GM11168 (cell line): Measurements from ENCODE around the gene AAGAB.

Experiments used
- in situ Hi-C: fragments of 300-500 bp; cut with MboI; formaldehyde crosslinking; loops from one replicate; pipeline ENCODE4 v1.12.0; 2022; ENCODE audit warnings: low sequenced_read_pairs; ENCODE audit not compliant: unreplicated experiment

The AAGAB gene

GRCh38 chr15:67212684-67213367, 41.6 kb downstream of the AAGAB start:
- in situ Hi-C loops: no loop called here

GRCh38 chr15:67210555-67211168, 43.8 kb downstream of the AAGAB start:
- in situ Hi-C loops: no loop called here

DNA sequence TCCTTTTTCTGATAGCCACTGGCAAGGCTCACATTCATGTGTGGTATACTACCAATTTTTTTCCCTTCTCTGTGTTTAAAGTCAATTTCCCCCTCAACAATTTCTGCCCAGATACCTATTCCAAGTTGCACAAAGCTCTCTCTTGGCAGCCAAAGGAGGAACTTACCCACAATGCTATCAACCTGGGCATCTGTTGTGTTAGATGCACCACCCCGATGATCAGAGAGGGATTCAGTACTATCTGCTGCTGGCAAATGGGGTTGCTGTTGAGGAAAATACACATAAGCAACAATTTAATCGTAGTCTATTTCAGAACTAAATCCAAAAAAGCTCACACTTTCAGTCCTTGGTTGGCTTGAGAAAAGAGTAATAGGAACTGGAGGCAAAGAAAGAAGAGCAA, 46.1 kb downstream of the AAGAB start:
- in situ Hi-C loops: no loop called here

GRCh38 chr15:67207555-67208207, 46.8 kb downstream of the AAGAB start:
- in situ Hi-C loops: no loop called here

- in situ Hi-C loops: no loop called here
These were observed 51.5 kb downstream of the AAGAB start for GRCh38 chr15:67202991-67203390.

GRCh38 chr15:67202091-67202490, 52.4 kb downstream of the AAGAB start:
- in situ Hi-C loops: no loop called here

DNA sequence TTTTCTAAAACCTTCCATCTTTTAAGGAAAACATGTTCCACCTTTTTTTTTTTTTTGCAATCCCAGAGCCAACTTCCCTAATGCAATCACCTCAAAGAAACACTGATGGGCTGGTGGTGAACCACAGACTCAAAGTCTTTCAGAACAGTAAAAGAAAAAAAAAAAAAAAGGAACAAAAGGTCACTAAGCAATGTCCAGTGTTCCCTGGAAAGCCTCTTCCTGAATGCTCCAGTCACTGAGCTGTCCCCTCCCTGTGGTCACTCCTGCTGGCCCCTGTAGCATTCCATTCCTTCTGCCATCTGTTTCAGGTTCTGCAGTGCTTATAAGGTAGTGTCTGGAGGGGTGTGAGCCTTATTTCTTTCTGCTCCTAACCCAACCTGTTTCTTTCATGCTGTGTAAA, 53.3 kb downstream of the AAGAB start:
- in situ Hi-C loops: no loop called here

- in situ Hi-C loops: no loop called here
These were observed 54.3 kb downstream of the AAGAB start for GRCh38 chr15:67199881-67200763.

DNA sequence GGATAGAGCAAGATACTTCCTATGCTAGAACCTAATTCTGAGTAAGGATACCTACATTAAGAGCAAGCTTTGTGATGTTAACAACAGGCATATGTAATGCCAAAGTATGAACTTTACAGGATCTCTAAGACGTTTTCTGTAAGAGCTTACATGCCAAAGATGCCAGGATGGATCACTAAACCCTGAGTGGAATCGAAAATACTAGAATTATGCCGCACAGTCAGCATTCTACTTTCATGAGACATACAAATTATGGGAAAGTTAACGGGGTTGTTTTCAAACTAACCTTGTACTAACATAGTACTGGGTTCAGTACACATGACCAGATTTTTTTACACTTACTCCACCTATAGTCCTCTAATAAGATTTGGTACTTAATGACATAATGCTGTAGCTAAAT, 55.1 kb downstream of the AAGAB start:
- in situ Hi-C loops: no loop called here

DNA sequence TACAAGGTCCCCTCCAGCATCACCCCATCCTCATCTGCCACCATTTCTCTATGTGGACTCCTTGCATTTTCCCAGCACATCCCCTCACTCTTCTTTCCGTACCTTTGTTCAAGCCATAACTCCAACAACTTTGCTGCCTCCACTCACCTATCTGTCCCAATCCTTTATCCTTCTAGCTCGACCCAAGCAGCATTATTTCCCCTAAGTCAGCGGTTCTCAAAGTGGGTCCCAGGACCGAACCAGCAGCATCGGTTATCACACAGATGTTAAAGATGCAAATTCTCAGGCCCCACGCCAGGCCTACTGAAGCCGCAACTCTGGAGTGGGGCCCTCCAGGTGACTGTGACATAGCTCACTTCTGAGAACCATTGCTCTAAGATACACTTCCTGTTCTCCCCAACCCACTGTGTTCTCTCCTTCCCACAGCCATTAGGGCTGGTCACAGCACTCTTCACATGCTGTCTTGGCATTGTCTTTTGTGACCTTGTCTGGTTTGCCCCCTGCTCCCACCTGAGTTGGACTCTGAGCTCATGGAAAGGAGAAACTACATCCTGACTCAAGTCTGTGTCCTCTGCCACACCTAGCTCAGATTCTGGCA, 56.2 kb downstream of the AAGAB start:
- in situ Hi-C loops: no loop called here

DNA sequence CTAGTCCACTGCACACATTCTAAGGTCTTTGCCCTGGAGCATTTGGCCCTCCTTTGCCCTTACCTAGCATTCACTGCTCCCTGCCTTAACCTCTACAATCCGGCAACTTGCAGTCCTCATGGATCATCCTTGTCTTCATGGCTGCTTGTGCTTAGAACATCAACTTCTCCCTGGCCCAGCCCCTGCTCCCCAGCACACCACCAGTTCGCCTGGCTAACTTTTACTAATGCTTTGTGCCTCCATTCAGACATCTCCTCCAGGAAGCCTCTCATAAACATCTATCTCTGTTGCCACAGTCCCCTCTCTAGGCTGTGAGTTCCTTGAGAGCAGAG, 57.1 kb downstream of the AAGAB start:
- in situ Hi-C loops: no loop called here

DNA sequence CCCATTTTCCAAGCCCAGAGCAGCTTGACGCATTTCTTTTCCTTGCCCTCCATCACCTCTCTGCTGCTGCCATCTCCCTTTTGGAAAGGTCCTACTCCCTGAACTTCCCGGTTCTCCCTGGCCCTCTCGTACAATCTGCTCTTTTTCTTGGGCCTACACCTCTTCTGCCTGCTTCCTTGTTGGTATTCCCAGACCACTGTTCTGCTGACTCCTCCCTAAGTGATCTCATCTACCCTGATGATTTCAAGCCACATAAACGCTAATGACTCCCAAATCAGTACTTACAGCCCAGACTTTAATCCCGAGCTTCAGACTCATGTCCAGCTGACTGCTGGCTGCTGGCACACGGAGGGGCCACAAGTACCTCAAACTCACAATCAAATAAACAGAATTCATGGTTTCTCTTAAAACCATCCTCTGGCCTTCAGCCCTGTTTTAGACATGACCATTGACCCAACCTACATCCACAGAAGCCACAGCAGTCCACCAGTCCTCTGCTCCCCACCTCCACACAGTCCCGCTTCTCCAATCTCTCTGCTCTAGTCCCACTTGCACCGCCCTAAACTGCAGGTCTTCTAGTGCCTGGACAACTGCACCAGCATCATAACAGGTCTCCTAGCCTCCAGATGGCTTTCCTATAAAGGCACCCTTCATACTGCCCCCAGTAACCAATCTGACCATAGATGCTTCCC, 57.6 kb downstream of the AAGAB start:
- in situ Hi-C loops: no loop called here

- in situ Hi-C loops: no loop called here
These were observed 58.2 kb downstream of the AAGAB start for GRCh38 chr15:67196222-67196621.

- in situ Hi-C loops: no loop called here
These were observed 59.2 kb downstream of the AAGAB start for GRCh38 chr15:67195305-67195704.

- in situ Hi-C loops: no loop called here
These were observed 60.0 kb downstream of the AAGAB start for GRCh38 chr15:67194171-67195114.

DNA sequence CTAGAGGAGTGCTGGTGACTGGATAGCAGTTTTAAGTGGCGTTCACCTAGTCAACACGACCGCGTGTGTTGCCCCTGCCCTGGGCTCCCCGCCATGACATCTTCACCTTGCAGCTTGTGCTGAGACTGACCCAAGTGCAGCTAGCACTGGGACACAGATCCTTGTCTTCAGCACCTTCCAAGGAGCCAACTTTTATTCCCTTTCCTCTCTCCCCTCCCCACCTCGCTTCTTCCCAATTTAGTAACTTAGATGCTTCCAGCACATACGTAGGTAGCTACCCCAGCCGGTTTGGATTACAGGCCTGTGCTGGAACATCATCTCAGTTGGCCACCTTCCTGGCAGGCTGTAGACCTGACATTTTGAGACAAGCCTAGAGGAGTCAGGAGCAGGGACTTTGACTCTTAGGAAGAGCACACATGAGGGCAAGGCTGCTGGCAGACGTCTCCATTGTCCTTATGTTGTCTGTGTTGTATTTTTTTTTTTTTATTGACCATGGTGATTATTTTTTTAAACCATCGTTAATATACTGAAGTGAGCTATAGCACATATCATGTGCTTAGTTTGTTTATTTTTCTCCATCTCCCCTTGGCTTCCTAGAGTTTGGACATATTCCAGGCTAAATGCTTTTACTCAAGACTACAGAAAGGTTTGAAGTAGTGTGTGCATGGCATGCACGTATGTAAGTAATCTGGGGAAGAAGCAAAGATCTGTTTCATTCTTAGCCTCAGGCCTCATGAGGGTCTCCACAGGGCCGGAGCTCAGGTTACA, 61.1 kb downstream of the AAGAB start:
- in situ Hi-C loops: no loop called here

GRCh38 chr15:67192185-67192820, 62.2 kb downstream of the AAGAB start:
- in situ Hi-C loops: no loop called here

DNA sequence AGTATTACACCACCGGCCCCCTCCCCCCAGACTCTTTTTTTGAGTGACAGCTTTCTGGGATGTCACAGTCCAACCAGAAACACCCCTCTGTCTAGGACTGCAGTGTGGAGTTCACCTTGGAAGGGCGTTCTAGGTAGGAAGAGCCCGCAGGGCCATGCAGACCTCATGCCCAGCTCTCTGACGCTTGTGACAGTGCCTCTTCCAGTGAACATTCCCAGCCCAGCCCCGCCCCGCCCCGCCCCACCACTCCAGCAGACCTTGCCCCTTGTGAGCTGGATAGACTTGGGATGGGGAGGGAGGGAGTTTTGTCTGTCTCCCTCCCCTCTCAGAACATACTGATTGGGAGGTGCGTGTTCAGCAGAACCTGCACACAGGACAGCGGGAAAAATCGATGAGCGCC, 63.6 kb downstream of the AAGAB start:
- in situ Hi-C loops: no loop called here
